ENCODE data around the gene NEK6. TPM values are rescaled to one million over a fixed set of nuclear protein-coding genes. Genes with fewer than 3 reads are reported as not detected.

The NEK6 gene
- total RNA-seq, 2 experiments from 2014 or later = 0.89 to 1.7 TPM

DNA sequence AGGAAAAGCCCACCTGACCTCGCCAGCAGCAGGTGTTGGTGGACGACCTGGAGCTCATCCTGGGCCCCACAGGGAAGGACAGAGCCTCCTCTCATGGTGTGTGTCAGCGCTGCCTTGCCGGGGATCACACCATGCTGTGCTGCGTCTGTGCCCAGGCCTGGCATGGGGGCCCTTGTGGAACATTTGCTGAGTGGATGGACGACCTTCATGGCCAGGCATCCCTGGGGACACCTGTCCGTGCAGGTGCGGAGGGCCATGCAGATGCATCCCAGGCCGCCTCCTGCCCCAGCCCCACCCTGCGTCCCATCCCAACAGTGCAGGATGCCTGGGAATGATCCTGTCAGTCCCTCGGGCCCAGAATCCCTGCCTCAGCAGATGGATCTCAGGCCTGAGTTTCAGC lies 73.8 kb downstream of the NEK6 start:
- Histone ChIP-seq H3K27me3 (ENCODE audit: control insufficient read depth in 1 of 2, insufficient read depth in 2 of 2, low read length in 2 of 2) (no peaks in the 10 kb centered on the region), H3K4me1 (ENCODE audit: insufficient read depth, low read length) (no peaks in the 10 kb centered on the region), H3K27ac (ENCODE audit: low read depth in 1 of 2, low read length in 2 of 2) (no peak overlapping the region), H3K9me3 (ENCODE audit: control insufficient read depth in 1 of 2, insufficient read depth in 1 of 2, low read length in 2 of 2) (no peaks in the 10 kb centered on the region), H3K36me3 (ENCODE audit: insufficient read depth, low read length) (peaks cover 10% of the 10 kb centered on the region), H3K4me3 (ENCODE audit: low read length) (no peak overlapping the region)
- no peaks in the 10 kb centered on the region for H3K9me3 Mint-ChIP-seq
- ATAC-seq (ENCODE audit: poor library complexity) (no peak), DNase-seq (no peak)
- CTCF ChIA-PET = no interaction called here
- no peaks in the 10 kb centered on the region for H3K4me1 Mint-ChIP-seq (ENCODE audit: low read depth)
- no peak overlapping the region for H3K4me3 Mint-ChIP-seq
- no peak overlapping the region for H3K27ac Mint-ChIP-seq
- no peaks in the 10 kb centered on the region for H3K36me3 Mint-ChIP-seq (ENCODE audit: low read depth)
- TF ChIP-seq, protein P1, sequence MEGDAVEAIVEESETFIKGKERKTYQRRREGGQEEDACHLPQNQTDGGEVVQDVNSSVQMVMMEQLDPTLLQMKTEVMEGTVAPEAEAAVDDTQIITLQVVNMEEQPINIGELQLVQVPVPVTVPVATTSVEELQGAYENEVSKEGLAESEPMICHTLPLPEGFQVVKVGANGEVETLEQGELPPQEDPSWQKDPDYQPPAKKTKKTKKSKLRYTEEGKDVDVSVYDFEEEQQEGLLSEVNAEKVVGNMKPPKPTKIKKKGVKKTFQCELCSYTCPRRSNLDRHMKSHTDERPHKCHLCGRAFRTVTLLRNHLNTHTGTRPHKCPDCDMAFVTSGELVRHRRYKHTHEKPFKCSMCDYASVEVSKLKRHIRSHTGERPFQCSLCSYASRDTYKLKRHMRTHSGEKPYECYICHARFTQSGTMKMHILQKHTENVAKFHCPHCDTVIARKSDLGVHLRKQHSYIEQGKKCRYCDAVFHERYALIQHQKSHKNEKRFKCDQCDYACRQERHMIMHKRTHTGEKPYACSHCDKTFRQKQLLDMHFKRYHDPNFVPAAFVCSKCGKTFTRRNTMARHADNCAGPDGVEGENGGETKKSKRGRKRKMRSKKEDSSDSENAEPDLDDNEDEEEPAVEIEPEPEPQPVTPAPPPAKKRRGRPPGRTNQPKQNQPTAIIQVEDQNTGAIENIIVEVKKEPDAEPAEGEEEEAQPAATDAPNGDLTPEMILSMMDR (IDR thresholded peaks at IDR 0.05) = no peak
- no peaks in the 10 kb centered on the region for H3K27me3 Mint-ChIP-seq
- POLR2A ChIA-PET = no interaction called here
- intact Hi-C loops (cut with DNase I, micrococcal nuclease) = no loop called here

DNA sequence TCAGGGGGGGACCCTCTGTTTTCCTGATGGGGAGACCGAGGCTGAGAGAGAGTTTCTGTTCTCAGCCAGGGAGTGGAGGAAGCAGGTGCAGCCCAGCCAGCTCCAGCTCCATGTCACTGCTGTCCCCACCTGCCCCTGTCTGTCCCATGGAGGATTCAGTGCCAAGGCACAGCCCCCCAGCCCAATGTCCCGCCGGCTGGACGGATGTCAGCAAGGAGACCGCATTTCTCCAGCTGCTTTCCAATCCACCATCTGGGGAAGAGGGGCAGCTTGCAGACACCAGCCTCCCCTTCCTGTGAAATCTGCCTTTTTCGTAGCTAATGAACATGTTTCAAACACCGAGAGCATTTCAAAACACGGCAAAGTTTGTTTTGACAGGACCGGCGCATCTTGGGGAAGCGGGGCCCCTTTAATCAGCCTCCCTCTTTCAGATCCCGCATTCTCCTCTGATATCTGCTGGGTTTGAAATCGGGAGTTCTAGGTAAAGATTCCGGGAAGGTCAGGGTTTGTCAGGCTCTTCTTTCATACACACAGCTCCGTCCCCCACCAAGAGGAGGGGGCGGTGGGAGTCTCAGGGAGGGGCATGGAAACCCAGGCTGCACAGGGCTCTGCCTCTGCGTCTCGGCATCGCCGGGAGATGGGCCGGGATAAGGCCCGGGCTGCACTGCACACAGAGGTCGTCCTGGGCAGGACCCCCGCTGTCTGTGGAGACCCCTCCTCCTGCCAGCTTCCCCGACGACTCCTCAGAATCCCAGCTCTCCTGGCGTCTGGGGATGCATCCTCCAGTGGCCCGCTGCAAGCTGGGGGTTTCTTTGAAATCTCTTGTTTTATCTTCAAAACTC lies 74.8 kb downstream of the NEK6 start:
- Histone ChIP-seq H3K36me3 (ENCODE audit: insufficient read depth, low read length) (peaks cover 6% of the 10 kb centered on the region), H3K27ac (ENCODE audit: low read depth in 1 of 2, low read length in 2 of 2) (no peak overlapping the region), H3K27me3 (ENCODE audit: control insufficient read depth in 1 of 2, insufficient read depth in 2 of 2, low read length in 2 of 2) (no peaks in the 10 kb centered on the region), H3K4me3 (ENCODE audit: low read length) (no peak overlapping the region), H3K4me1 (ENCODE audit: insufficient read depth, low read length) (no peaks in the 10 kb centered on the region), H3K9me3 (ENCODE audit: control insufficient read depth in 1 of 2, insufficient read depth in 1 of 2, low read length in 2 of 2) (peaks cover 0 to 7% of the 10 kb centered on the region in 2 experiments)
- no peaks in the 10 kb centered on the region for H3K9me3 Mint-ChIP-seq
- POLR2A ChIA-PET = no interaction called here
- H3K27ac Mint-ChIP-seq = no peak overlapping the region
- no peaks in the 10 kb centered on the region for H3K4me1 Mint-ChIP-seq (ENCODE audit: low read depth)
- H3K4me3 Mint-ChIP-seq = no peak overlapping the region
- CTCF ChIA-PET = no interaction called here
- H3K27me3 Mint-ChIP-seq = no peaks in the 10 kb centered on the region
- H3K36me3 Mint-ChIP-seq (ENCODE audit: low read depth) = no peaks in the 10 kb centered on the region
- TF ChIP-seq, protein P1 (IDR thresholded peaks at IDR 0.05) = no peak
- ATAC-seq (ENCODE audit: poor library complexity) (no peak), DNase-seq (no peak)
- intact Hi-C loops (cut with DNase I, micrococcal nuclease) = no loop called here

DNA sequence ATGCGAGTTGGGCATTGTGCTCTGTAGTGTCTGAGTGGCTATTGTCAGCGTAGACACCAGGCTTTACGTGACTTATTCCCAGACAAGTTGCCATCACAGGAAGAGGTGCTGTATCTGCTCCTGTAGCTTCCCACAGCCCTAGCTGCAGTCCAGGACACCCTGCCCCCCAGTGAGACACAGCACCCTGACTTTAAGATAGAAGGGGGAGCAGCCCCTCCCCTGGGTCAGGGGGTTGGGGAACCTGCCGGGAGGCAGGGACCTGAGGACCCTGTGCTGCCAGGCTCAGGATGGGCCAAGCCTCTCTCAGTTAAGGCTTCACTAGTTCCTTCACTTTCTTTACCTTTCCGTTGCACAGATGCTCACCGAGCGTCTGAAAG lies 75.4 kb downstream of the NEK6 start:
- peaks cover 0 to 7% of the 10 kb centered on the region in 2 experiments for H3K9me3 ChIP-seq (ENCODE audit: control insufficient read depth in 1 of 2, insufficient read depth in 1 of 2, low read length in 2 of 2)
- Mint-ChIP-seq H3K4me1 (ENCODE audit: low read depth) (no peaks in the 10 kb centered on the region), H3K9me3 (no peaks in the 10 kb centered on the region), H3K27ac (no peak overlapping the region), H3K27me3 (no peaks in the 10 kb centered on the region), H3K36me3 (ENCODE audit: low read depth) (no peaks in the 10 kb centered on the region), H3K4me3 (no peak overlapping the region)
- TF ChIP-seq, protein P1 (IDR thresholded peaks at IDR 0.05) = no peak
- no peak for ATAC-seq (ENCODE audit: poor library complexity)
- intact Hi-C loops (cut with DNase I, micrococcal nuclease) = no loop called here
- no peaks in the 10 kb centered on the region for H3K4me1 ChIP-seq (ENCODE audit: insufficient read depth, low read length)
- H3K27me3 ChIP-seq (ENCODE audit: control insufficient read depth in 1 of 2, insufficient read depth in 2 of 2, low read length in 2 of 2) = no peaks in the 10 kb centered on the region
- POLR2A ChIA-PET = no interaction called here
- no peak overlapping the region for H3K27ac ChIP-seq (ENCODE audit: low read depth in 1 of 2, low read length in 2 of 2)
- CTCF ChIA-PET = no interaction called here
- H3K36me3 ChIP-seq (ENCODE audit: insufficient read depth, low read length) = peaks cover 5% of the 10 kb centered on the region
- no peak overlapping the region for H3K4me3 ChIP-seq (ENCODE audit: low read length)
- DNase-seq = no peak
